SK-MEL-5 (cell line): ENCODE results near the gene BUD13. TPM values are rescaled to one million over a fixed set of nuclear protein-coding genes. Genes with fewer than 3 reads are reported as not detected.
A peak's percentile ranks its signal among the peaks of the same experiment; 100 is the strongest.

Source experiments
- DNase-seq: peaks from one replicate; pipeline ENCODE4 v3.0.0-alpha.2; 2016; ENCODE audit warnings: low read depth, low spot score
- in situ Hi-C: cut with HindIII; loops from 2 replicates; pipeline ENCODE4 v1.10.0; 2016; ENCODE audit warnings: low sequenced_read_pairs, high pct_unique_total_duplicates, low pct_unique_long_range_greater_than_20kb
- total RNA-seq: library from RNA; depleted of rRNA; stranded (reverse); fragments of >200 nt; shearing (Covaris generic); gene quantifications from 2 replicates; pipeline ENCODE4 v1.2.3, GENCODE V29; 2014

The BUD13 gene
- total RNA-seq, 1 experiment from 2014 or later: 14.3 TPM

DNA sequence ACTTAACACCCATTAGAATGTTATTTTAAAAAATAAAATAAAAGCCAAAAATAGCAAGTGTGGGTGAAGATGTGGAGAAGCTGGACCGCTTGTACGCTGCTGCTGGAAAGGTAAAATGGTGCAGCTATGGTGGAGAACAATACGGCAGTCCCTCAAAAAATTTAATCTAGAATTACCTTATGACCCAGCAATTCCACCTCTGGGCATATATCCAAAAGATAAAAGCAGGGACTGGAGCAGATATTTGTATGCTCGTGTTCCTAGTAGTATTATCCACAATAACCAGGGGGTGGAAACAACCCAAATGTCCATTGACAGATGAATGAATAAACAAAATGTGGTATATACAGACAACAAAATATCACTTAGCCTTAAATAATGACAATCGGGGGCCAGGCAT is 25.0 kb upstream of the BUD13 start:
- no peak for DNase-seq
- in situ Hi-C loops: no loop called here

DNA sequence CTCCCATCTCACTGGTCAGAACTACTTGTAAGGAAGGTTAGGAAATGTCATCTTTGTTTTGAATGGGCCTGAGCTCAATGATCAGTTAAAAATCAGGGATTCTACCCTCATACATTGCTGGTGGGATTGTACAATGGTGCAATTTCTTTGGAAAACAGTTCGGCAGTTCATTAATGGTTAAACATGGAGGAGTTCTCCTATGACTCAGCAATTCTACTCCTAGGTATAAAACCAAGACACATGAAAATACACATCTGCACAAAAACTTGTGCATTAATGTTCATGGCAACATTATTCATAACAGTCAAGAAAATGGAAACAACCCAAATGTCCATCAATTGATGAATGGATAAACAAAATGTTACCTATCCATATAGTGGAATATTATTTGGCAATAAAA is 23.8 kb upstream of the BUD13 start:
- in situ Hi-C loops: no loop called here
- no peak for DNase-seq

DNA sequence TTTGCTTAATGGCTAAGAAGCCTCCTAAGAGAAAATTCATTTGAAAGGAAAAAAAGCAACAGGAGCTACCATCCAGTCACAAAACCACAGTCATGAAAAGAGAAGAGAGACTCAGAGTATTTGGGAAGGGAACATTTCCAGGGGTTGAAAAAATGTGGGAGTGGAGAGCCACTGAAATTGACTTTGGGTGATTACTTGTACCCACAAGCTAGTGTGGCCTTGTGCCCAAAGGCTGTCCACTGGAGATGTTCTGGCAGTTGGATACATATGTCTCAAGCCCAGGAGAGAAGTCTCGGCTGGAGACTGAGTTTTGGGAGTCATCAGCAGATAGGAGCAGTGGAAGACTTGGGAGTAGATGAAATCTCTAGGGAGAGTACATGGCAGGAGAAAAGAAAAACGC is 22.1 kb upstream of the BUD13 start:
- in situ Hi-C loops: no loop called here
- no peak for DNase-seq

DNA sequence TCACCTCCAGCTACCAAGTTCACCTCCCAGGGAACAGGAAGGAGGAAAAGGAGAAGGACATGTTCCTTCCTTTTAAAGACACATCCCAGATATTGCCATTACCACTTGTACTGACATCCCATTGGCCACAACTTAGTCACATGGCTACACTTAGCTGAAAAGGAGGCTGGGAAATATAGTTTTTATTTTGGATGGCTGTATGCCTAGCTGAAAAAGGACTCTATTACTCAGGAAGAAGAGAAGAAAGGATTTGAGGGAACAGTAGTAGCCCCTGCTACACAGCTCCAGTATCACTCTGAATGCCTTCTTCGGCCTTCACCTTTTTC is 20.9 kb upstream of the BUD13 start:
- in situ Hi-C loops: no loop called here
- DNase-seq: peak; percentile 32

DNA sequence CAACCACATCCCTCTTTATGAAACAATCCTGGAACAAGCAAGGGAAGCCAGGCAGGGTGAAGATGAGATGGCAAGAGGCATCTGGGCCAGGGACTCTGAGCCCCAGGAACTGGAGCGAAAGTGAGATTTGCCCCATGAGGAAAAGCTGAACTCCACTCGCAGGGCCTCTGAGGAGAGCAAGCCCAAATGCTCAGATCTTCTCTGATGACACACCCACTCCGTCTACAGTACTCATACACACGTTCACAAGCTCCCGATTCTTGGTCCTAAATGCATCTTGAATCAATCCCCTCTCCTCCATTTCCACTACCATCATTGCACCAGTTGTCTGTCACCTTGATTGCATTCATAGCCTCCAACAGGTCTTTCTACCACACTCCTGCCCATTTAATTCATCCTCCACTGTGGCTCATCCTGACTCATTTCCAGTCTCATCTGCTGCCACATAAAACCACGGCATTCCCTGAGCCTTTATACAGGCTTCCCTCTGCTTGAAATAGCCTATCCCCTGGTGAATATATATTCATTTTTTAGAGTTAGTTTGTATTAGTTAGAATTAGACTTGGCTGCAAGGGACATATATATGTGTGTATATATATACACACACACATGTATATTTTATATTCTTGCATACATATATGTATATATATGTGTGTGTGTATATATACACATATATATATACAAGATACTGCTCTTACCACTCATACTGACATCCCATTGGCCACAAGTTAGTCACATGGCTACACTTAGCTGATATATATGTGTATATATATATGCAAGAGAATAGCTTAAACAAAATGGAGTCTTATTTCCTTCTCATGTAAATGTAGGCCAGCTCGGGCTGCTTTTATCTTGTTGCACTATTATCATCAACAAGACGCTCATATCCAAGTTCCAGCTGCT is 20.3 kb upstream of the BUD13 start:
- DNase-seq: no peak
- in situ Hi-C loops: no loop called here

DNA sequence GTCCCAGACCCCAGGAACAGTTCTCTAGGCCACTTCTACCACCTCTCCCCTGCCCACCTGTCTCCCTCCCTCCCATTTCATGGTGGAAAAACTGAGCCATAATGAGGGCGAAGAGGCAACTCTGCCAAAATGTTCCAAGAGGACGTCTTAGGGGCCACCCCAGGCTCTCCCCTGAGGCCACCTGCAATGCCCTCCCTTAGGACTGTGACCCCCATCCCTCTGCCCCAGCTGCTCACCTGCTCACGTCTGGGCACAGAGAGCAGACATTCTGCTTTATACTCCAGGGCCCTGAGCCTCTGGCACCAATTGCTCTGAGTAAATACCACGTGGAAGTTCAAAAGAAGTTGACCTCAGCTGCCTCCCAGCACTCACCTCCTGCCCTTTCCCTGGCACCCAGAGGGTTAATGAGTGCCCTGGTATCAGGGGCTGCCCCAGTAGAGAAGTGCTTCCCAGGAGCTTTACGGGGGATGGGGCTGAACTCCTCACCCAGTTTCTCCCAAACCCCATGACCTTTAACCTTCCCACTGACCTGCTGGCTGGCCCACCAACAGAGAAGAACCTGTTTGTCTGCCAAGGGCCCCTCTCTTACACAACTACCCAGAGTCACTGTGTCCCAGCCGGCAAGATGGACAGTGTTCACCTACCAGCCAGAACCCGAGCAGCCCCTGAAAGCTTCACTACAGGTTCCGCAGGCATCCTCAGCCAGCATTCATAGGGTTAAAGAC is 19.5 kb upstream of the BUD13 start:
- in situ Hi-C loops: no loop called here
- no peak for DNase-seq

DNA sequence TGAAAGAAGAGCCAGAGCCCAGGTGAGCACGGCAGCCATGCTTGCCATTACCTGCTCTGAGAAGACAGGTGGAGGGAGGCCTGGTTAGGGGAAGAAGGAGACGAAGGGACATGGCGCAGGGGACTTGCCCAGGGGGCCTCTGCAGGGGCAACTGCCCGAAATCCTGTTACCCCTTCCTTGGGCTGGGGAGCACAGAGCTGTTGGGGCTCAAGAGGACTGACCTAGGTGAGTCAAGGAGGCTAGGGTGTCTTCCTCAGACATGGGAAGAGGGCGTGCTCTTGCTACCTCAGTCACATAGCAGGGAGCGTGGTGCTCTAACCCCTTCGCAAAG is 19.0 kb upstream of the BUD13 start, which contains the start of gene APOA5:
APOA5 (minus strand) TSS at position 67 of the 331 bp plus-strand sequence; CDS start at position 48, 19 bp downstream.
- DNase-seq: no peak
- in situ Hi-C loops: no loop called here

DNA sequence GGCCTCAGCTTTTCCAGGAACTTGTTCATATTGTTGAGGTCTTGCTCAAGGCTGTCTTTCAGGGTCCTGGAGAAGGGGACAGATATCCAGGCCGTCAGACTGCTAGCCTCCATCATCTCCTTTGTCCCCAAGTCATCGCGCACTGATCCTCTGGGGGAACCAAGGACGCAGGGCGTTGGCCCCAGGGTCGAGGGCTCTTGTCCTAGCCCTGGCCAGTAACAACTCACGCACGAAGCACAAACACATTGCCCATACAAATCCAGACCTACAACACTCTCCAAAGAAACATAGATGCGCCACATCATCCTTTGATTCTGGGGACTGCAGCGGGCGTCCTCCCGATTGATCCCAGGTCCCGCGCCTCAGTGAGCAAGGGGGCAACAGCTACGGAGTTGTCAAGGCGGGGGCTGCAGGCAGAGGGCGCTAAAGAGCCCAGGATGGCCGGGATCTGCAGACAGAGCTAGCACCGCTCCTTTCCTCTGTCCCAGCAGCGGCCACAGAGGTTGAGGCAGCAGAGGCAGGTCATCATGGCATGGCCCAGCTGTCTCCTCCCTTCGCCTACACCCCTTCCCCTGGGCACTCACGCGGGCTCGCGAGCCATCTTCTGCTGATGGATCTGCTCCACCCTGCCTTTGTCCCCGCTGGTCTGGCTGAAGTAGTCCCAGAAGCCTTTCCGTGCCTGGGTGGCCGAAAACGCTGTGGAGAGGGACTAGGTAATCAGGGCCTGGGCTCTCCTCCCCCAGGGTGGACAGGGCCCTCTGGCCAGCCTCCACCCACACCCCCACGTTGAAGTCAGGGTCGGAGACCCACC is 18.4 kb upstream of the BUD13 start:
- in situ Hi-C loops: no loop called here
- DNase-seq: peak; percentile 66

DNA sequence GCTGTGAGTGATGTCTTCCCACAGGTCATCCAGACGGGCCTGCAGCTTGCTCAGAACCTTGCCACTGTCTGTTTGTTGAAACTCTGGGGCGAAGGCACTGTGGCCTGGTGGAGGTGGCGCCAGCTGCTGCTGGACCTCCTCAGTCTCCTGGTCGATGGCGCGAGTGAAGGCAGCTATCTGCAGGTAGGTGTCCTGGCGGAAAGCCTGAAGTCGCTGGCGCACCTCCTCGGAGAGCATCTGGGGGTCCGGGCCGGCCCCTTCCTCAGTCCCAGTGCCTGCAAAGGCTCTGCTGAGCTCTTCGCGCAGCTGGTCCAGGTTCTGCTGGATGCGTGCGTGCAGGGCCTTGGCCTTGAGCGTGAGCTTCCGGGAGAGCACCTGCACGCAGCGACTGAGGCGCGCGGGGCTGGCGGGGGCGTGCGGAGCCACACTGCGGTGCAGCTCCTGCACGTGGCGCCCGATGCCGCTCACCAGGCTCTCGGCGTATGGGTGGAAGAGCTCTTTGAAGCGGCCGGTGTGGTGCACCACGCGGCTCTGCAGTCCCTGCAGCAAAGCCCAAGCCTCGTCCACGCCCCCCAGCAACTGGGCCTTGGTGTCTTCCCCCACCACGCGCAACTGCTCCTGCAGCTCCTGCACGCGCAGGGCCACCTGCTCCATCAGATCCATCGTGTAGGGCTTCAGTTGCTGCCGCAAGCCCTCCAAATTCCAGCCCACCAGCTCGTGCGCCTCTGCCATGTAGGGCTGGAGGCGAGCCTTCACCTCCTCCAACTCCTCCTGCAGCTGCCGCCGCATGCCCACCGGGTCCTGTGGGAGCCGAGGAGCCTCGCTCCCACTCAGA is 17.6 kb upstream of the BUD13 start:
- in situ Hi-C loops: no loop called here
- DNase-seq: no peak

DNA sequence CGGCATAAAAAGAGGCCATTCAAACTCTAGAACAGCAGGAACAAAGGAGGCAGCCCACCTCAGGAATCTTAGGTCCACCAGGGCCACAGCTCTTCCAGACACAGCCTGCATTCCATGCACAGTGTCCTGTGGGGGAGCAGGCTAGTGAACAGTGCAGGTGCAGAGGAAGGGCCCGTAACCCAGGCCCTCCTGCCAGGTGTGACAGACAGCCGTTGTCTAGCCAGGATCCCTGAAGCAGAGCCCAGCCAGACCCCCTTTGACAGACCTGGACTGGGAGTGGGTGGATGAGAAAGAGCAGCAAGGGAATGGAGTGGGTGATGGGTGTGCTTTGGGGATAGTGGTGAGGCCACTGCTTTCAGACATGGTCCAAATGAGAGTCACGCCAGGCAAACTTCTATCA is 16.2 kb upstream of the BUD13 start:
- no peak for DNase-seq
- in situ Hi-C loops: no loop called here

DNA sequence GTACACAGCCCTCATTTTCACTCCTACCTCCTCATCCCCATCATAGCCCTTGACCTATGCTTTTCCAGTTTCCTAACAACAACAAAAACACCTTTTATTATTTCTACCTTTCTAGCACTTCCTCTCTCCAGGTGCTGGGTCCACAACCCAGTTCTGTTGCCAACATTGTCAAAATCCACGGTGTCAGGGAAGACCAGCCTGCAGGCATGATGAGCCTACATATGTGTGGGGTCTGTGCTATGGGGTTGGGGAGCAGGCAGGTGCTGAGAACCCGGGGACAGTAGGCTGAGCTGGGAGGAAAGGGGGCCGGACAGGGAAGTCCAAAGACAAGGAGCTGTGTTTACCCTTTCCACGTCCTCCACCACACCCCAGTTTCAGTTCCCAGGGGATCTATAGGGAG is 15.7 kb upstream of the BUD13 start:
- no peak for DNase-seq
- in situ Hi-C loops: no loop called here

DNA sequence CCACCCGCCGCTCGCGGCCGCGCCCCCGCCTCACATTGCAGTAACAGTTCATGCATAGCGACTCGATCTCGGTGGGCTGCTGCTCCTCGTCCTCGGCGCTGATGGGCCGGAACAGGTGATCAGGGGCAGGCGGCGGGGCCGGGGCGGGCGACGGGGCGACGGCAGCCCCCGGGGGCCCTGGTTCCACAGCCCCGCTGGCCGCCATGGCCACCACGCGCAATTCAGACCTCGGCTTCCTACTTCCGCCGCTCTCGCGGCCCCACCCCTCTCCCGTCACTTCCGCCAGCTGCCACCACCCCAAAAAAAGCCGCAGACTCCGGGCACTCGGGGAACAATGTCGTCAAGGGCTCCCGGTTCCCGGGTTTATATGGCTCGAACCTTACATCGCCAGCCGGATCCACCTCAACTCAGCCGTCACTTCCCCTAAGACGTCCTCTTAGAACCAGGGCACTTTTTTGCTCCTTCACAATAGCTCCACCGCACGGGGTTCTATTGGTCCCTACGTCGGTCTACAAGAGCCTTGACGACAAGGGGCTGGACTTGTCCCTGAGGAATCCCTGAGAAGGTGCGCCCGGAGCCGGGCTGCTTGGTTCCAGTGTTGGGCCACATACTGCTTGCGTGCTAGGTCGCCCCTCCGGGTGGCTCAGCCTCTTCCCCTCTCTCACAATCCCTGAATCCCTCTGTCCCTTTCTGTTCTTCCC is 15.1 kb upstream of the BUD13 start, which contains the start of gene ZPR1:
ZPR1 (minus strand) TSS at position 238 of the 701 bp plus-strand sequence; CDS start at position 205, 33 bp downstream.
- in situ Hi-C loops: no loop called here
- peak; percentile 49 for DNase-seq

DNA sequence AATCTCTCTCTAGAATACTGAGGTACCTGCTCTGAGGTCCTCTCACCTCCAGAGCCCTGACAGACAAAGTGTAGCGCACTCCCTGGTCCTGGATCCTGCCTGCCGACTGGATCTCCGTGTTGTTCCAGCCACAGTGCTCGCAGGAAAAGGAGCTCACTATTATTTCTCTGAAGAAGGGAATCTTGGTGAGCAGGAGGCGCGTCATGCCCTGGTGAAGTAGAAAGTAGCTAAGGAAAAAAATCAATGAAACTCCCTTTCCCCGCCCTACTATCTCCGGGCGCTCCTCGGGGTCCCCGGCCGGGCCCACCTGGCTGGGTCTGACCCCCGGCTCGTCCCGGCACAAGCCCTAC is 14.6 kb upstream of the BUD13 start:
- in situ Hi-C loops: no loop called here
- no peak for DNase-seq

DNA sequence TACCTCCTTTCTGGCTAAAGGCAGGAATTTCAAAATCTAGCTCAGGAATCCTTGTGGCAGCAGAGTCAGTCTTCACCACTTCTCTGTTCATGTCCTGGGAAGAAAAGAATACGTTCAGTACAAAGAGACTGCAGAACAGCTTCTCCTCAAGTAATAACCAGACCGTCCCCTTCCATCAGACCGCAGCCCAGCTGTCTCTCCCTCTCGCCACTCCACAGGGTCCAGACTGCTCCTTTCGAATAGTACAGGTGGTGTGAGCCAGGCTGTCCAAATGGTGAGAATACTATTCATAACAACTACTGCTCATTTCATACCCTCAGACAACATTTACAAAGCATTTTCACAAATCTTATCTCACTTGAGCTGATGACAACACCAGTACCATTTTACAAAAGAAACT is 14.2 kb upstream of the BUD13 start:
- no peak for DNase-seq
- in situ Hi-C loops: no loop called here

DNA sequence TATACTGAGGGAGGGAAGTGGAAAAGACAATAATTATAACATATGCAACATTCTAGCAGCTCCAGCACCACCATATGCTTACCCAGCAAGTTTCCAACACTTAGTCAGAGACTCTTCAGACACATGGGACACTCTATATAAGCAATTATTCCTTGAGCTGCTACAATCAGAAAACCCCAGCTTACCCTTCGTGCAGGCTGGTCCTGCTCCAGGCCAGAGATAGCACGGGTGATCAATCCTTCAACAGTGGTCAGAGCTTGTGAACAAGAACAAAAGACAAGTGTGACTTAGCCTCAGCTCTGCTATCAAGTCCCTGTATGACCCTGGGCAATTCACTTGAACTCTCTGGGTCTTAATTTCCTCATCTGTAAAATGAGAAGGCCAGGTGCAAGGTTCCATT is 13.5 kb upstream of the BUD13 start:
- in situ Hi-C loops: no loop called here
- no peak for DNase-seq

DNA sequence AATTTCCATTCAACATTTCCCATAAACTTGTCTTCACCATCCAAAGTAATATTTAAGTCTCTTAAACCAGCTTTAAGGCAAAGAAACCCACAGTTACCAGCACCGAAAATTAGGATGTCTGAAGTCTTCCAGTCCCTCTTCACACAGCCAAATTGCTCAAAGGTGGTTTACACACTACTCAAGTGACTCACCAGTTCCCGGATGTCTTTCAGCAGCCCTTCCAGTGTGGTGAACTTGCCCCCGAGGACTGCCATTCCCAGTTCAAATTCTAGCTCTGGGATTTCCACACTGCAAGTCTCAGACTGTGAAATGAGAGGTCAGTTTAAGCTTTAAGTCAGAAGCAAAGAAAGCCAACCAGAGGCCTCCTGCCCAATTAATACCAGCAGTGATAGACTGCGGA is 9.9 kb upstream of the BUD13 start:
- DNase-seq: no peak
- in situ Hi-C loops: no loop called here

DNA sequence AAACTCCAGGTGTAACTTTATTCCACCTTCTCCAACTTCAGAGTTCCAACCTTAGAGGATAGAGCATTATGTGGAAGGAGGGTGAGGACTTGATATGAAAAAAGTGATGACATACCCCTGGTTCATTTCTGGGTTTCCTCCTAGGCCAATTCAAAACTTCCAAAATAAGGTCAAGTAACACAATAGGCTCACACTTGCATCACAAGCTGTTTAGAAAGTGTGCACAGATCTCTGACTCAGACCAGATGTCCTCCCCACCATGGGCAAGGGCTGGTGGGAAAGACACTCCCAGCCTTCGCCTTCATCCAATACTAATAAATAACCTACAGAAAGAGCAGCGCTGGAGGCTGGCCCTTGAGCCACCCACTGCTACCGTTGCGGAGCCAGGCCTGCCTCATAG is 5.8 kb upstream of the BUD13 start:
- in situ Hi-C loops: no loop called here
- DNase-seq: no peak
